NCI-H510A (cell line): Measurements from ENCODE around the gene EPB41L2.

Experiments used
- DNase-seq: peaks from one replicate; lab custom pipeline; 2025; lab: John Stamatoyannopoulos, UW

The EPB41L2 gene

DNA sequence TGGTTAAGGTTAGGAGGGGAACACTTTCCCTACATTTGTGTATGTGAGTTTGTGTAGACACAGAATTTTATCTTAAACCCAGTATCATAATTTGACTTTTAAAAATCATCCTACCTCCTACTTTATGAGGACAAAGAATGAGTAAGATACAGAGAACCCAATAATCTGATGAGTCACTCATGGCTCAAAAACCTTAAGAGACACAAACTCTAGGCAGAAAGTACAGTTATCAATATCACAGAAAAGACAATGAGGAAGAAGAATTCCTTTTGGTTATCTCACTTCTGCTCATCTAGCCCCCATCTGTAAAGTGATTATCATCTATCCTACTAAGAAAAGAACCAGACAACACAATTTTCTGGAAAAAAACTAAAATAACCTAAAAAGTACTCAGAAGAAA is 87.7 kb downstream of the EPB41L2 start:
- no peak for DNase-seq

DNA sequence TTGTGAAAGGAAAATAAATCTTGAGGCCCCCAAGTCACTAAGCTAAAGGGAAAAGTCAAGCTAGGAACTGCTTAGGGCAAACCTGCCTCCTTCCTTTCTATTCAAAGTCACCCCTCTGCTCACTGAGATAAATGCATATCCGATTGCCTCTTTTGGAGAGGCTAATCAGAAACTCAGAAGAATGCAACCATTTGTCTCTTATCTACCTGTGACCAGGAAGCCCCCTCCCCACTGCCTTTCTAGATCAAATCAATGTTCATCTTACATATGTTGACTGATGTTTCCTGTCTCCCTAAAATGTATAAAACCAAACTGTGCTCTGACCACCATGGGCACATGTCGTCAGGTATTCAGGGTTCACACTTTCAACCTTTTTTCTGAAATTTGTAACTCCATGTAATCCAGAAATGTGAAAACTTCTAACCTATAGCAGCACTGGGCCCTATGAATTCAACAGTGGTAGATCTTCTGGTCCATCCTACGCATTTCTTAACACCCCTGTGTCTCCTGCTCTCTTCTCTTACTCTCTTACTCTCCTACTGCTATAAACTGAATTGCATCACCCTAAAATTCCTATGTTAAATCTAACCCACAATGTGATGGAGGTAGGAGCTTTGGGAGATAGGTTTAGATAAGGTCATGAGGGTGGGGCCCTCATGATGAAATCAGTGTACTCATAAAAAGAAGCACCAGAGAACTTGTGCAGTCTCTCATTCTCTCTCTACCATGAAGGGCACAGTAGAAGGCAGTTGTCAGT is 89.3 kb downstream of the EPB41L2 start:
- DNase-seq: no peak

DNA sequence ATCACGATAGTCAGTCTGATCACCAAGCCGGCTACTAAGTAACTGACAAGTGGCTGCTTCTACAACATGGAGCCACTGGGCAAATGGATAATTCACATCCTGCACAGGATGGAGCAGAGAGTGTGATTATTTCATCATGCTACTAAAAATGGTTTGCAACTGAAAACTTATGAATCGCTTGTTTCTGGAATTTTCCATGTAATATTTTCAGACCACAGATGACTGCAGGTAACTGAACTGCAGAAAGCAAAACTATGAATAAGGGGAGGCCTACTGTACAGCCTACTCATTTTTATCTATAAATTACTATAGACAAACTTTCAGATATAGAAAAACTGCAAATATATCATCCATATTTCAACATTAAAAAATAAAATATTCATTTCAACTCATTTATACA is 91.5 kb downstream of the EPB41L2 start:
- no peak for DNase-seq

- DNase-seq: no peak
Measured at GRCh38 chr6:130970839-130971410, 92.1 kb downstream of the EPB41L2 start.

GRCh38 chr6:130969791-130970491 is 93.1 kb downstream of the EPB41L2 start:
- no peak for DNase-seq

GRCh38 chr6:130969166-130969565 is 93.9 kb downstream of the EPB41L2 start:
- DNase-seq: no peak

GRCh38 chr6:130968476-130968875 is 94.6 kb downstream of the EPB41L2 start:
- DNase-seq: no peak

DNA sequence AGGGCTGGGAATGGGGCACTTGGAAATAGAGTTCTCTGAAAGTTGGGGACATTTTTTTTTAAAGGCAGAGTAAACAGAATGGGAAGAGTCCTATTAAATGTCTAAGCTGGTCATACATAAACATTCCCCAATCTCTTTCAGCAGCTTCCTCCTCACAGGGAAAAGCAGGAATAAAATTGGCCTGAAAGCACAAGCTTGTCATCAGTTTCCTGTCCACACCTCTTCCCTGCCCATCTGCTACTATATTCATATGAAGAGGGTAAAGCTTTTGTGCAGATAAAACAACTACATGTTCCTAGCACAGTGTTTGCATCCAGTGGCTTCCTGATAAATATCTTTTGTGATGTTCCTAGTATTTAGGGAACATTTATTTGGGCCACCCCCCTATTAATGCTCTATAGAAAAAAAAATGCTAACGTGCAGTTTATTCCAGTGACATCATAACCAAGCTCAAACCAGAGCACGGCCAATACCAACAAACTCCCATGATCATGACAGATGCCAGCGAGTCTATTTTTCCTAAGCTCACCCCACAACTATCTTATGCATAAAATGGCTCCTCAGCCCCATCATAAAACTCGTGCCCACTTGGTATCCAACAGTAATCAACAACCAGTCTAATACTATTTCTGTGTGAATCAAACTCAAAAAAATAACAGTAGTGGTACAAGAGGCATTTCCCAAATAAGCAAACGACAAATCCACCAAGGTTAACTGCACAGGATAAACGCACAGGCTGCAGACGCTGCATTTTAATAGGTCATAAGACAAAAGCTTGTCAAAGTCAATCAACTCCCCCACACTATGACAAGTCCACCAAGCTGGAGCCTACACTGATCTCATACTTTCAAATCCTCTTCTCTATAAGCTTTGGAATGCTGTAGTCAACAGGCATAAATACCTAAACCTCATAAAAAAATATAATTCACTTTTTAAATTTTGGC is 95.3 kb downstream of the EPB41L2 start:
- DNase-seq: no peak

DNA sequence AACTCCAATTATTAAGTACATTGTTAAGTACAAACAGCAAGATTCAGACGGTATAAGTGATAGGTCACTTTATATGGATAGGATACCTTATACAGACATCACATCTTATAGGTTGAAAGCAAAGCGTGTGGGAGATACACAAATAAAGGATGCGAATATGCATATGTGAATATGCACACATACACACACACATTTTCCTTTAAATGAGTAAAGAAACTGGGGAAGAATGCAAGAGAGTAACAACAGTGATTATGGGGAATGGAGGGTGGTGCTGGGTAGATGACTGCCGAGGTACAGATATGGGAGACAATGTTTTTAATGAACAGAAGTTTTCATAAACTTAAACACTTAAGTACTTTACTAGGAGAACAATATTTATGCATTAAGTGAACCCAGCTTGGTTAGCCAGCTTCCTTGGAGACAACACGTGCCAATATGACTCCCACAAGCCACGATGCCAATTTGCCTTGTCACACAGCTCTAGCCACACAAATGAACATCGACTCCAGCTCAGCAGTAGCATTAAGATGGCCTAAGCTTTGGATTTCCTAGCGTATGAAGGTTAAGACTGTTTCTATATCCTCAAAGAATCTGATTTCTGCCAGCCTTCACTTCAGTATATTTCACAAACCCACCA is 96.6 kb downstream of the EPB41L2 start:
- DNase-seq: no peak

GRCh38 chr6:130965656-130966055 is 97.4 kb downstream of the EPB41L2 start:
- no peak for DNase-seq

- DNase-seq: no peak
Measured at GRCh38 chr6:130964808-130965604, 98.0 kb downstream of the EPB41L2 start.

DNA sequence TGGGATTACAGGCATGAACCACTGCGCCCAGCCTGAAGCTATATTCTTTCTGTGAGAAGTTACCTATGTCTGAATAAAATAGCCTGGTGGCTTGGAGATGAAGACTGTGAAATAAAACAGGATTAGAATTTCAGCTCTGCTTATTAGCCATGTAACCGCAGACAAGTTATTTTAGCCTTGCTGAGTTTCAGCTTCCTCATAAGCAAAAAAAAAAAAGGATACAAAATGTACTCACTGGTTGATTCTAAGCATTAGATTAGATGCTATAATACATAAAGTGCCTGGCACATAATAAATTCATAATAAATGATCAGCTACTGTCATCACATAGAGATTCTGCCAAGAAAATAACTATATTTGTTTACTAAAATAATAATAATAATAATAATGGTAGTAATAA is 98.8 kb downstream of the EPB41L2 start:
- no peak for DNase-seq

- no peak for DNase-seq
Measured at GRCh38 chr6:130962966-130963365, 100.1 kb downstream of the EPB41L2 start.

GRCh38 chr6:130961148-130961547 is 101.9 kb downstream of the EPB41L2 start:
- DNase-seq: no peak

GRCh38 chr6:130959951-130960350 is 103.1 kb downstream of the EPB41L2 start:
- DNase-seq: no peak

- DNase-seq: no peak
Measured at GRCh38 chr6:130958468-130958867, 104.6 kb downstream of the EPB41L2 start.

DNA sequence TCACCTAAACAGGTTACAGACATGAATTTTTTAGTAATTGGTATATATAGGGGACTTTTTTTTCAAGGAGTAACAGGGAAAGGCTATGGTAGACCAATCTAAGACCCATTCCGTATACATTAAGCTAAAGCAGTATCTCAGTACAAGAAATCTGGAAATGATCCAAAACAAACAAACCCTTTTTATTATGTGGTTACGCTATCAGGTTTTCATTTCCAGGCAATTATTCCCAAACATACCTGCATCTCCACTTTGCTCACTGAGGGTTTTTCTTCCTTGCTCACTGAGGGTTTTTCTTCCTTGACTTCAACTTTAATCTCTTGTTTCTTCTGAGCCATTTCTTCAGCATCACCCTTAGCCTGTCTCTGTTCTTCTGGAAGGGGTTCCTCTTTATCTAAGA is 107.3 kb downstream of the EPB41L2 start:
- DNase-seq: no peak

DNA sequence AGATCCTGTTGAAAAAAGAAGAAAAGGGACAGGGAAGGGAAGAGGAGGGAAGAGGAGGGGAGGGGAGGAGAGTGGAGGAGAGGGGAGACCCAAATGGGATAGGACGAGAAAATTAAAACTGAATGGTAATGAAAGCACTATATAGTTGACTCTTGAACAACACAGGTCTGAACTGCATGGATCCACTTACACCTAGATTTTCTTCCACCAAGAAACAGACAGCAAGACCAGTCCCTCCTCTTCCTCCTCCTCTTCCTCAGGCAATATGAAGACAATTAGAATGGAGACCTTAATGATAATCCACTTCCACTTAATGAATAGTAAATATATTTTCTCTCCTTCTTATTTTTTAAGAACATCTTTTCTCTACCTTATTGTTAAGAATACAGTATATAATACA is 113.5 kb downstream of the EPB41L2 start:
- DNase-seq: no peak

GRCh38 chr6:130947464-130947863 is 115.6 kb downstream of the EPB41L2 start:
- DNase-seq: no peak

GRCh38 chr6:130946076-130946475 is 117.0 kb downstream of the EPB41L2 start:
- no peak for DNase-seq

DNA sequence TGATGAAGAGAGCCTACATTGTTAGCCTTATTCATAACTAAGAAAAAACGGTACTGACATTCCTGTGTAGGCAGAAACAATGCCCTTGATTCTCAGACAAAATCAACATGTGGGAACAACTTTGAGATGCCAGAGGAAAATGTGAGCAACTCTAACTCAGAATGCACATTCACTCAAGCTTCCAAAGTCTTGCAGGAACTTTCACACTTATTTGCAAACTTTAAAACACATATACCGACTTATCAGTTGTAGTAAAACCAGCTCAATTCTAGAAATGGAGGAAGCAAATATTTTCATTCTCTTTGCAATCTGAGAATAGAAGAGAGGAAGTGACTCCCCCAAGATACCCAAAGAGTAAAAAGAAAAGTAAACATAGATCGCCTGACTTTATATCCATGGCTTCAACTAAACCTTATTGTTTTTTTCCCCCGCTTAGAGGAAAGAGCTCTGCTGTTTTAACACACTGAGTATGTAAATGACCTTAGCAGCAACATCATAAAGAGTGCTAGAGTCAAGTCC is 117.6 kb downstream of the EPB41L2 start:
- no peak for DNase-seq
